HepG2 (cell line): ENCODE results near the gene TOX4. TPM values are rescaled to one million over a fixed set of nuclear protein-coding genes. Genes with fewer than 3 reads are reported as not detected.

ENCODE experiments used
- ARID2 ChIP-seq: sonication (generic); formaldehyde crosslinking; IDR thresholded peaks from 2 replicates; pipeline ENCODE4 v1.8.1; 2022; ENCODE audit warnings: mild to moderate bottlenecking, missing genetic modification reagents, borderline replicate concordance
- EED ChIP-seq: sonication (generic); formaldehyde crosslinking; IDR thresholded peaks from 2 replicates; pipeline ENCODE4 v1.5.0; 2020; ENCODE audit warnings: mild to moderate bottlenecking, missing genetic modification reagents
- FOSL2 ChIP-seq: sonication (generic); formaldehyde crosslinking; IDR thresholded peaks from 2 replicates; pipeline ENCODE4 v1.4.0; 2020; ENCODE audit warnings: missing genetic modification reagents
- GZF1 ChIP-seq: sonication (generic); formaldehyde crosslinking; IDR thresholded peaks from 2 replicates; pipeline ENCODE4 v1.5.1; 2020; ENCODE audit warnings: mild to moderate bottlenecking, missing genetic modification reagents
- HOXA7 ChIP-seq: sonication (generic); formaldehyde crosslinking; IDR thresholded peaks from 2 replicates; pipeline ENCODE4 v1.8.1; 2022; ENCODE audit warnings: mild to moderate bottlenecking, missing genetic modification reagents, moderate library complexity
- IKZF4 ChIP-seq: sonication (generic); formaldehyde crosslinking; IDR thresholded peaks from 2 replicates; pipeline ENCODE4 v1.5.1; 2020; ENCODE audit warnings: borderline replicate concordance, mild to moderate bottlenecking, low read depth, missing genetic modification reagents; ENCODE audit errors: not compliant biosample characterization
- MEIS2 ChIP-seq: sonication (generic); formaldehyde crosslinking; IDR thresholded peaks from 2 replicates; pipeline ENCODE4 v1.9.0; 2021; ENCODE audit warnings: mild to moderate bottlenecking, missing genetic modification reagents
- NFRKB ChIP-seq: fragments of 450-650 bp; IDR thresholded peaks from 2 replicates; pipeline ENCODE4 v1.6.1; 2017
- NFYB ChIP-seq: sonication (generic); formaldehyde crosslinking; IDR thresholded peaks from 2 replicates; pipeline ENCODE4 v1.4.0; 2020; ENCODE audit warnings: missing genetic modification reagents
- RERE ChIP-seq: IDR thresholded peaks from 2 replicates; pipeline ENCODE4 v1.6.1; 2016; ENCODE audit warnings: low read depth, missing genetic modification reagents, missing compliant biosample characterization
- SP4 ChIP-seq: sonication (generic); formaldehyde crosslinking; IDR thresholded peaks from 2 replicates; pipeline ENCODE4 v1.8.1; 2023; ENCODE audit warnings: mild to moderate bottlenecking, missing genetic modification reagents
- STAG1 ChIP-seq: sonication (generic); formaldehyde crosslinking; IDR thresholded peaks from 2 replicates; pipeline ENCODE4 v1.4.0; 2020; ENCODE audit warnings: missing genetic modification reagents
- TBL1XR1 ChIP-seq: fragments of 150-350 bp; IDR thresholded peaks from 2 replicates; pipeline ENCODE4 v1.6.1; 2014; ENCODE audit warnings: borderline replicate concordance, low read length; ENCODE audit not compliant: partially characterized antibody
- ZFAT ChIP-seq: sonication (generic); formaldehyde crosslinking; conservative IDR thresholded peaks from 2 replicates; pipeline ENCODE4 v1.8.1; 2023; ENCODE audit warnings: missing genetic modification reagents, inconsistent platforms
- ZKSCAN8 ChIP-seq: IDR thresholded peaks from 2 replicates; pipeline ENCODE4 v1.6.1; 2016; ENCODE audit warnings: borderline replicate concordance, missing genetic modification reagents, missing compliant biosample characterization
- ZNF451 ChIP-seq: sonication (generic); formaldehyde crosslinking; IDR thresholded peaks from 2 replicates; pipeline ENCODE4 v1.5.0; 2020; ENCODE audit warnings: mild to moderate bottlenecking, missing genetic modification reagents
- ZNF605 ChIP-seq: sonication (generic); formaldehyde crosslinking; IDR thresholded peaks from 2 replicates; pipeline ENCODE4 v1.8.0; 2022; ENCODE audit warnings: mild to moderate bottlenecking, missing genetic modification reagents
- polyA plus RNA-seq, 8 experiments: library from polyadenylated mRNA; depleted of rRNA in 3 of 8; stranded (reverse) in 7 of 8; unstranded in 1 of 8; fragments of >200 nt; fragmentation: Illumina TruSeq in 4 of 8; extraction: Trizol in 4 of 8; gene quantifications; 2 replicates each; pipeline versions ENCODE4 v1.2.1 to v1.2.3, GENCODE V29; 2011 to 2016; ENCODE audit warnings: low read depth in 4 of 8, missing spikeins in 1 of 8, mixed read lengths in 1 of 8; ENCODE audit not compliant: insufficient read depth in 1 of 8
- total RNA-seq, 5 experiments: library from RNA; depleted of rRNA; stranded (reverse); fragments of >200 nt; fragmentation: Illumina TruSeq; extraction: Trizol; gene quantifications; 2 replicates each; pipeline ENCODE4 v1.2.3, GENCODE V29; 2016; ENCODE audit warnings: low read depth in 1 of 5
- TF ChIP-seq, protein P1 (sequence below): sonication (generic); formaldehyde crosslinking; IDR thresholded peaks from 2 replicates; pipeline ENCODE4 v1.4.0; 2020; ENCODE audit warnings: mild to moderate bottlenecking, missing genetic modification reagents
- TF ChIP-seq, protein P2 (sequence below): IDR thresholded peaks from 2 replicates; pipeline ENCODE4 v1.6.1; 2012; ENCODE audit warnings: low read depth, low read length, improper control_type of control experiment

The TOX4 gene
- total and polyA plus RNA-seq, 2 of the 13 experiments (the other 11 are each of a cell fraction or from before 2014, with no cell fraction given) = 71.8 to 163 TPM

- TF ChIP-seq GZF1 (CRISPR knock-in tag) (no peak), MEIS2 (CRISPR knock-in tag) (peak; percentile 86), STAG1 (CRISPR knock-in tag) (no peak), ARID2 (CRISPR knock-in tag) (no peak), HOXA7 (CRISPR knock-in tag) (0 out of 2 replicates have a peak, but pooled peaks have one; percentile 37), ZFAT (CRISPR knock-in tag) (no peak), ZNF451 (CRISPR knock-in tag) (no peak), EED (CRISPR knock-in tag) (no peak), TBL1XR1 (no peak), RERE (no peak), ZKSCAN8 (CRISPR knock-in tag) (no peak), ZNF605 (CRISPR knock-in tag) (0 out of 2 replicates have a peak, but pooled peaks have one; percentile 51), SP4 (CRISPR knock-in tag) (peak; percentile 59; the same call in 1 of the 2 replicates), IKZF4 (CRISPR knock-in tag) (no peak), NFYB (CRISPR knock-in tag) (no peak), FOSL2 (CRISPR knock-in tag) (no peak), NFRKB (no peak)
- TF ChIP-seq, protein P1, sequence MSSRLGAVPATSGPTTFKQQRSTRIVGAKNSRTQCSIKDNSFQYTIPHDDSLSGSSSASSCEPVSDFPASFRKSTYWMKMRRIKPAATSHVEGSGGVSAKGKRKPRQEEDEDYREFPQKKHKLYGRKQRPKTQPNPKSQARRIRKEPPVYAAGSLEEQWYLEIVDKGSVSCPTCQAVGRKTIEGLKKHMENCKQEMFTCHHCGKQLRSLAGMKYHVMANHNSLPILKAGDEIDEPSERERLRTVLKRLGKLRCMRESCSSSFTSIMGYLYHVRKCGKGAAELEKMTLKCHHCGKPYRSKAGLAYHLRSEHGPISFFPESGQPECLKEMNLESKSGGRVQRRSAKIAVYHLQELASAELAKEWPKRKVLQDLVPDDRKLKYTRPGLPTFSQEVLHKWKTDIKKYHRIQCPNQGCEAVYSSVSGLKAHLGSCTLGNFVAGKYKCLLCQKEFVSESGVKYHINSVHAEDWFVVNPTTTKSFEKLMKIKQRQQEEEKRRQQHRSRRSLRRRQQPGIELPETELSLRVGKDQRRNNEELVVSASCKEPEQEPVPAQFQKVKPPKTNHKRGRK (CRISPR knock-in tag) = no peak
- TF ChIP-seq, protein P2, sequence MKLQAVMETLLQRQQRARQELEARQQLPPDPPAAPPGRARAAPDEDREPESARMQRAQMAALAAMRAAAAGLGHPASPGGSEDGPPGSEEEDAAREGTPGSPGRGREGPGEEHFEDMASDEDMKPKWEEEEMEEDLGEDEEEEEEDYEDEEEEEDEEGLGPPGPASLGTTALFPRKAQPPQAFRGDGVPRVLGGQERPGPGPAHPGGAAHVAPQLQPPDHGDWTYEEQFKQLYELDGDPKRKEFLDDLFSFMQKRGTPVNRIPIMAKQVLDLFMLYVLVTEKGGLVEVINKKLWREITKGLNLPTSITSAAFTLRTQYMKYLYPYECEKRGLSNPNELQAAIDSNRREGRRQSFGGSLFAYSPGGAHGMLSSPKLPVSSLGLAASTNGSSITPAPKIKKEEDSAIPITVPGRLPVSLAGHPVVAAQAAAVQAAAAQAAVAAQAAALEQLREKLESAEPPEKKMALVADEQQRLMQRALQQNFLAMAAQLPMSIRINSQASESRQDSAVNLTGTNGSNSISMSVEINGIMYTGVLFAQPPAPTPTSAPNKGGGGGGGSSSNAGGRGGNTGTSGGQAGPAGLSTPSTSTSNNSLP = no peak
Measured at GRCh38 chr14:21525962-21526671, 49.1 kb downstream of the TOX4 start, which contains the start of gene SALL2 (continued).
